ENCODE results near the gene RAB40B.

- TF ChIP-seq POLR2A (IDR thresholded peaks at IDR 0.05) (no peak), CTCF (IDR thresholded peaks at IDR 0.05) (no peak)
Measured at GRCh38 chr17:82663381-82664275, 34.9 kb downstream of the RAB40B start.

Measured in heart left ventricle (tissue), 13 donors.